Measurements from ENCODE around the gene KAZN. TPM values are rescaled to one million over a fixed set of nuclear protein-coding genes. Genes with fewer than 3 reads are reported as not detected.

KAZN gene
- total and polyA plus RNA-seq, 2 of the 8 experiments (the other 6 are each of a cell fraction or from before 2014, with no cell fraction given) = 3.7 to 11.8 TPM

DNA sequence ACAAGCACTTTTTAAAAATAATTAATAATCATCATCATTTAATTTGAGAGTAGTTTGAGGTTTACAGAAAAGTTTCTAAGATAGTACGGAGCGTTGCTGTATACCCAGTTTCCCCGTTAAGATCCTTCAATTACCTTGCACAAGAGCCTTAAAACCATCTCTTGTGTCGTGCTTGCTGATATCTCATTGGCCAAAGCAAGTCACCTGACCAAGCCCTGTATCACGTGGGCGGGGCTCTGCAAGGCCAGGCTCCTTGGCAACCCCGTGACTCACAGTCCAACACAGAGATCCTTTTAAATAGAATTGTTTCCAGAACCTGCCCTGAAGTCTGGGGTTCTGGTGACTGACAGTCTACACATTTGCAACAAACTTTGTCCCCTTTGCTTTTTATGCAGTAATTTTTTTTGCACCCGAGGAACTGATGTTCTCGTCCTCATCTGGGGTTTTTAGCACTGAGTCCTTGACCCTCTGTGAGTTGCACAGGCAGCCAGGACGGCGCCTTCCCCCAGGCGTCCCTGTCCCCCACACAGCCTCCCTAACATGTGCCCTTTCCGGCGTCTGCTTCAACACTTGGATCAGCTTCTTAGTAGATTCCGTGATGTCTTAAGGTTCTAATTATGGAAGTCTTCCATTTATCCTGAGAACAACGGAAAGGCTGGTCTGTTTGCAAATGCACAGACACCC lies 371.8 kb downstream of the KAZN start:
- no peak overlapping the region for H3K56ac ChIP-seq (replicated peaks; ENCODE audit: insufficient read length, low read depth, low read length)
- no peak overlapping the region for H2BK20ac ChIP-seq (ENCODE audit: low read length)
- no peak overlapping the region for H3K4me2 ChIP-seq (ENCODE audit: insufficient read depth in 1 of 2, low read depth in 2 of 2, low read length in 2 of 2)
- no peak overlapping the region for H3K27ac ChIP-seq (ENCODE audit: low read depth, low read length)
- DNase-seq (ENCODE audit: low read depth in 1 of 2, low spot score in 2 of 2) (no peak), FAIRE-seq (peak; percentile 52)
- WGBS, 2 experiments (ENCODE audit: extremely low coverage in 1 of 2, insufficient coverage in 1 of 2, insufficient read length in 1 of 2, insufficient replicate concordance in 2 of 2, low coverage in 1 of 2, low lambda C conversion rate in 2 of 2, missing lambda C conversion rate in 1 of 2) = 87% methylated on average over 16 of the region's 16 CpGs; no CpG with 5 or more reads in 1 of the 2 experiments
- TF ChIP-seq ASH2L (IDR thresholded peaks at IDR 0.05; ENCODE audit: low read length) (no peak), KDM4A (IDR thresholded peaks at IDR 0.05; ENCODE audit: low read depth, low read length, severe bottlenecking) (no peak), SIRT6 (IDR thresholded peaks at IDR 0.05; ENCODE audit: low read length) (no peak), RXRA (IDR thresholded peaks at IDR 0.05; ENCODE audit: insufficient read depth, low read depth, low read length) (no peak), USF2 (IDR thresholded peaks at IDR 0.05; ENCODE audit: low read length) (peak; percentile 84), CHD2 (IDR thresholded peaks at IDR 0.05; ENCODE audit: low read length) (no peak), BACH1 (IDR thresholded peaks at IDR 0.05; ENCODE audit: low read length) (no peak)
- TF ChIP-seq, protein P1, sequence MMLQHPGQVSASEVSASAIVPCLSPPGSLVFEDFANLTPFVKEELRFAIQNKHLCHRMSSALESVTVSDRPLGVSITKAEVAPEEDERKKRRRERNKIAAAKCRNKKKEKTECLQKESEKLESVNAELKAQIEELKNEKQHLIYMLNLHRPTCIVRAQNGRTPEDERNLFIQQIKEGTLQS (IDR thresholded peaks at IDR 0.05; ENCODE audit: insufficient read depth, low read depth, low read length) = no peak
- no peaks in the 10 kb centered on the region for H3K79me2 ChIP-seq (ENCODE audit: control insufficient read depth in 1 of 2, insufficient read depth in 2 of 2, low read length in 2 of 2)
- H3K9me3 ChIP-seq (ENCODE audit: insufficient read depth in 2 of 2, low read depth in 1 of 2, low read length in 1 of 2) = peaks cover 0 to 4% of the 10 kb centered on the region in 2 experiments; a peak in 1 of 4 replicates
- H2BK15ac ChIP-seq (ENCODE audit: low read length) = no peak overlapping the region
- no peak overlapping the region for H3K14ac ChIP-seq (ENCODE audit: insufficient read length)
- H3K4ac ChIP-seq (replicated peaks; ENCODE audit: insufficient read length, low read depth, low read length) = no peak overlapping the region
- no peak overlapping the region for H2BK12ac ChIP-seq (ENCODE audit: low read depth, low read length)
- H3K27me3 ChIP-seq (replicated peaks in 1 of 4; ENCODE audit: control insufficient read depth in 3 of 4, extremely low read depth in 1 of 4, insufficient read depth in 3 of 4, low read length in 3 of 4) = no peaks in the 10 kb centered on the region
- no peak overlapping the region for H3K23ac ChIP-seq (ENCODE audit: insufficient read length)
- no peaks in the 10 kb centered on the region; the same call in 1 of the 2 replicates for H3K79me1 ChIP-seq (ENCODE audit: low read depth, low read length)
- no peaks in the 10 kb centered on the region for H3K23me2 ChIP-seq (ENCODE audit: low read depth, low read length)
- H2AFZ ChIP-seq (ENCODE audit: low read length) = no peak overlapping the region
- POLR2A ChIA-PET (ENCODE audit: partially characterized antibody) = no interaction called here
- no peak overlapping the region for H4K5ac ChIP-seq (ENCODE audit: insufficient read length, low read depth, low read length)
- H3K18ac ChIP-seq (ENCODE audit: extremely low read depth, low read length) = no peak overlapping the region
- no peak overlapping the region for H4K8ac ChIP-seq (ENCODE audit: extremely low read depth, insufficient read depth, low read length)
- no peak overlapping the region for H2BK120ac ChIP-seq (replicated peaks; ENCODE audit: low read depth, low read length)
- H4K20me1 ChIP-seq (replicated peaks in 1 of 2; ENCODE audit: control insufficient read depth in 1 of 2, insufficient read depth in 2 of 2, low read length in 2 of 2) = no peaks in the 10 kb centered on the region
- no peak overlapping the region for H2AK5ac ChIP-seq (ENCODE audit: low read depth, low read length)
- H4K91ac ChIP-seq (replicated peaks; ENCODE audit: insufficient read length, low read length) = no peak overlapping the region
- CTCF ChIA-PET (ENCODE audit: partially characterized antibody) = no interaction called here
- H3K4me3 ChIP-seq (ENCODE audit: extremely low read depth in 1 of 4, insufficient read depth in 2 of 4, low read depth in 3 of 4, low read length in 4 of 4) = no peak overlapping the region
- peaks cover 0 to 9% (median 3%) of the 10 kb centered on the region in 4 experiments; a peak in 5 of 7 replicates for H3K4me1 ChIP-seq (replicated peaks in 1 of 4; ENCODE audit: control insufficient read depth in 3 of 4, insufficient read depth in 4 of 4, low read length in 3 of 4)
- H3K9ac ChIP-seq (replicated peaks in 1 of 4; ENCODE audit: extremely low read depth in 1 of 4, low read depth in 3 of 4, low read length in 3 of 4) = no peak overlapping the region
- no peaks in the 10 kb centered on the region for H3K36me3 ChIP-seq (ENCODE audit: control insufficient read depth in 2 of 4, insufficient read depth in 4 of 4, low read length in 3 of 4)
- H2BK5ac ChIP-seq (ENCODE audit: low read depth, low read length) = no peak overlapping the region
